Lung microvascular endothelial cell (primary cell): Measurements from ENCODE around the gene KCNA1. TPM values are rescaled to one million over a fixed set of nuclear protein-coding genes. Genes with fewer than 3 reads are reported as not detected.

Source experiments
- DNase-seq, 2 donors: peaks; one replicate each; pipeline versions ENCODE4 v3.0.0 to v3.0.0-alpha.2; 2010; ENCODE audit warnings: low read depth in 2 of 2
- total RNA-seq: library from RNA; depleted of rRNA; stranded (reverse); fragments of >200 nt; gene quantifications from 2 replicates; pipeline ENCODE4 v1.2.1, GENCODE V29; 2014

KCNA1 gene
- total RNA-seq, 1 donor from 2014 or later, result not detected

DNA sequence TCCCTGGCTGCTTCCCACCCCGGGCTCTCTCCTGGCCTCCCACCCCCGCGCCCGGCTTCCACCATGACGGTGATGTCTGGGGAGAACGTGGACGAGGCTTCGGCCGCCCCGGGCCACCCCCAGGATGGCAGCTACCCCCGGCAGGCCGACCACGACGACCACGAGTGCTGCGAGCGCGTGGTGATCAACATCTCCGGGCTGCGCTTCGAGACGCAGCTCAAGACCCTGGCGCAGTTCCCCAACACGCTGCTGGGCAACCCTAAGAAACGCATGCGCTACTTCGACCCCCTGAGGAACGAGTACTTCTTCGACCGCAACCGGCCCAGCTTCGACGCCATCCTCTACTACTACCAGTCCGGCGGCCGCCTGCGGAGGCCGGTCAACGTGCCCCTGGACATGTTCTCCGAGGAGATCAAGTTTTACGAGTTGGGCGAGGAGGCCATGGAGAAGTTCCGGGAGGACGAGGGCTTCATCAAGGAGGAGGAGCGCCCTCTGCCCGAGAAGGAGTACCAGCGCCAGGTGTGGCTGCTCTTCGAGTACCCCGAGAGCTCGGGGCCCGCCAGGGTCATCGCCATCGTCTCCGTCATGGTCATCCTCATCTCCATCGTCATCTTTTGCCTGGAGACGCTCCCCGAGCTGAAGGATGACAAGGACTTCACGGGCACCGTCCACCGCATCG is 1.8 kb downstream of the KCNA1 start:
- no peak for DNase-seq

DNA sequence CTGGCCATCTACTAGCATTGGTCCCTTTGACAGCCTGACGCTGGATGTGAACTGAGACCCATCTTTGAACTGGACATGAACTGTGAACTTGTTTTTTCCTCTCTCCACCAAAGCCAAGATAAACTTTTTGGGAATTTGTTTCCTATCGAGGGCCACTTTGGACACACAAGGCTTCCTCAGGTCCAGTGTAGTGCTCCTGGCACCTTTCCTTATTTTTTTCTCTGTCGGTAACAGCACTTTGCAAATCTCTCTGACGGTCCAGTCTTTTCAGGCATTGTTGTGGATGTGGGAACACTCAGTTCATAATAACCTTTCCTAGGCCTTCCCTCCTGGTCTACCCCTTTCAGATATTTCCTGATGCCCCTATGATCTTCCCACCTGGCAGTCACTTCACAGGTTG is 5.0 kb downstream of the KCNA1 start:
- DNase-seq, result no peak

DNA sequence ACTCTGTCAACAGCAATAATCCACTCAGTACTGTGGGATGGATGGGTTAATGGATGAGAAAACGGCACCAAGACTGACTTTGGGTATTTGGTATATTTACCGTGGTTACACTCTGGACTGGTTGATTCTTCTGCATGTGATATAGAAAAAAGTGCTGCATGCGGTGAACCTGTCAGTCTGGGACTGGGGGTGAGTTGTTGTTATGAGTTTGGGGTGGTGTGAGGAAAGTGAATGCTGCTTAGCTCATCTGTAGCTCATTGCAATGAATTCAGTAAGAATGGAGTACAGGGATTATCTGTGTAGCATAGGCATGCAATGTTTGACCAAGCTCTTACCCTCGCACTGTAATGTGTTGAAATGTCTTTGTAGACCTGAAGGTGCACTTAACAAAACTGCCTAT is 6.0 kb downstream of the KCNA1 start:
- no peak for DNase-seq

DNA sequence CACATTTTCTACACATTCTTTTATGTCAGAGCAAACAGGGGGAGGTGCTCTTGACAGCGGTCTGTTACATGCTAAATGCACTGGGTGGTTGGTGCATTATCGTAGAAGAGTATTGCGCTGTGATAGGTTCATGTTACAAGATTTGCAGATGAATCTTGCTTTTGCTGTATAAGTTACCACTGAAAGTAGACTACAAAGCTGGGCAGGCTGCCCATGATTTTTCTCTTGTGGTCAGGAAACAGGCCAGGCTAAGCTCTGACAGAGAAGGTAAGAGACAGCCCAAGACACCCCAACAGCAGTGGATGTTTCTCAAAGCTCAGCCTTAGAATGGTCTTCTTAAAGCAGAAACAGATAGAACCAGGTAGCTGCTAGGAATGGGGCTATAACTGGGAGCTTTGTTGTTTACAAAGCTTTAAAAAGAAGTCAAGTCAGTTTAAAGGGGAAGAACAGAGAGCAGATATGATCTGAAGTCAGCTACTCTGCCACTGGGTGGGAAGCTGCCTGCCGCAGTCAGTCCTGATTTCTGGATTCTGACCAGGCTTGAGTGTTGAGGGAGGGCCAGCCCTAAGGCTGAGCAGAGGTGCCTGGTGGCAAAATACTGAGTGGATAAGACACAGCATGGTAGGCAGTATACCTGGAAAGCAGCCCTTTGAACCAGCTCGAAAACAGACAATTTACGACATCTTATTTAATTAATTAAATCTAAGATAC is 9.4 kb downstream of the KCNA1 start:
- DNase-seq, result no peak

DNA sequence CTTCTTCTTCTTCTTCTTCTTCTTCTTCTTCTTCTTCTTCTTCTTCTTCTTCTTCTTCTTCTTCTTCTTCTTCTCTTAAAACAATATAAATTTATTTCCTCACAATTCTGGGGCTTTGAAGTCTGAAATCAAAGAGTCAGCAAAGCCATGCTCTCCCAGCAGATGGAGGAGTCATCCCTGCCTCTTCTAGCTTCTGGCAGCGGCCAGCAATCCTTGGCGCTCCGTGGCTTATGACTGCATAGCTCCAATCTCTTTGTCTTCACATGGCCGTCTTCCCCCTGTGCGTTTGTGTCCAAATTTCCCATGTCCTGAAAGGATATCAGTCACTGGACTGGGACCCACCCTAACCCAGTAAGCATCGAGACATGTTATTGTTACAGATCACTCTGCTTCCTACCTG is 22.9 kb downstream of the KCNA1 start:
- no peak for DNase-seq

DNA sequence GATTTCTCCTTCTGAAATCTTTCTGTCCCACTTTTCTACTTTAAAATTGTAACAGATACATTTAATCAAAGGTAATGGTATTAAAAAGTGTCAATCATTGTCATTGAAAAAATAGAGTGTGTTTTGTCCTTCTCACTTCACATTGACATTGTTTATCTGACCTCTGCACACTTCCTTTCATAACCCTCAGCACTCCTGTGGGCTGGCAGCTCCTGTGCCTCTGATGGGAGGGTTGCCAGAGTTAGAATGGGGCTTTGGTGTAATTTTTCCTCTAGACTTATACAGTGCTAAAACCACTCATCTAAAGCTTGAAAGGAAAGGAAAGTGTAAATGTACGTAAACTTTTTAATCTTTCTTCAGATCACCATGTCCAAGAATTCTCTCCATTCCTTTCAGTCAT is 23.7 kb downstream of the KCNA1 start:
- DNase-seq, result peak in 1 of 2 donors; percentile 25

DNA sequence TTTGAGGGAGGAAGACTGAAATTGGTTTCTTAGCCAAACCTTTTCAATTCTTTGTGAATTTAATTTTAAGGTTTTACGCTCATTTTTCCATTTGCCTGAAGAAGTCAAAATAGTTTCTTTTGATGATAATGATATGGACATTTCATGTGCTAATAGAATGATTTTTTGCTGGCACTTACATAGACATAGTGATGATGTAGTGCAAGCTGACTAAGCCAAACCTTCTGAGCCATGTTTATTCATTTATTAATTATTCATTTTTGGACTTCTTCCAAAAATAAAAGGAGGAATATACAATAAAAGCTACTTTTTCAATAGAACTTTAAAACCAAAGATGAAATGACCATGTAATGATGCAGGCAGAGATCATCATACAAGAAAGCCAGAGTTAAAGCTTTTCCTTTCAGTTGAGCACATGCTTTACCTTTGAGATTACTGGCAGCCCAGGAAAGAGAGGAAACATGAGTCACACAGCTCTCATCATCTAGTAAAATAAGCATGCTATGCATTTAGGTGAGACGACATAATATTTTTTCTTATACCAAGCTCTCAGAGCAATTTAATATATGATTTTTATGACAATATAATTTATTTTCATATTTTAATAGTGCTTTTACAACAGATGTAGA is 24.8 kb downstream of the KCNA1 start:
- DNase-seq, result peak; percentile 44 to 47

DNA sequence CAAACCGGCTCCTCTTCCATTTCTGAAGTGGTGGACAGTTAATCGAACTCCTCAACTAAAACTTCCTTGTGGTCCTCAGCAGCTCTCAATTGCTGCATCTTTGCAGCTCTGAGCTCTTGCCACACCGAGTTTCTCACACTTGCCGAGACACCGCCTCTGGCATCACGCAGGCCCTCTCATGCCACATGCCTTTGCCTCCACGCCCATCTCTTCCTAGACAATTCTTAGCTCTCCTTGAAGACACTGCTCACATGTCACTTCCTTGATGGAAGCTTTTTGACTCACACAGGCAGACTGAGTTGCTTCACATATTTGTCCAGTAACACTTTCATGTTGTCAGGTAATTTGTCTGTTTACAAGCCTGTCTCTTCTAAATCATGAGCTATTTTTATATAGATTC is 29.2 kb downstream of the KCNA1 start:
- no peak for DNase-seq

DNA sequence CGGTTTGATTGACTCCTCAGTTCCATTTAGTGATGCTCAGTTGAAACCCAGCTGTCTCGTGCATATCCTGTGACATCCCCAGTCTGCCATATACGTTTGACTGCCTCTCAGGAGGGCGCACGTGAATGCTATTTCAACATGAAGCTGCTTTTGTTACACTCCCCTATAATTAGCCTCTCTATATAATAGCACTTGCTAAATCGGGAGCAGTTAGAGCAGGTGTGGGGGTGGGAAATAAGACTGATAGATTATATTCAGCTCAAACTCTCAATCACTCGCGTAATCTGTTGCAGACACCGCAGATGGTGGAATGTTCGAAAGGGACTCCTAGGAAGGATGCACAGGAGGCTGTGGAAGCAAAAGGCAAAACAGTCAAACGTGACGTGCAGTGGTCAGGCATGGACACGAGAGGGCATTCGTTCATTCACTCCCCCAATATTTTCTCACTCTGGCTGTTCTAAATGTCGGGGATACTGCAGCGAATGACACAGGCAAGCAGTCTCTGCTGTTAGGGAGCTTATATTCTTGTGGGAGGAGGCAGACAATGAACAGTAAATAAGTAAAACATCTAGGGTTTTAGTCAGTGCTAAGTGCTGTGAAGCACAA is 29.8 kb downstream of the KCNA1 start:
- no peak for DNase-seq

DNA sequence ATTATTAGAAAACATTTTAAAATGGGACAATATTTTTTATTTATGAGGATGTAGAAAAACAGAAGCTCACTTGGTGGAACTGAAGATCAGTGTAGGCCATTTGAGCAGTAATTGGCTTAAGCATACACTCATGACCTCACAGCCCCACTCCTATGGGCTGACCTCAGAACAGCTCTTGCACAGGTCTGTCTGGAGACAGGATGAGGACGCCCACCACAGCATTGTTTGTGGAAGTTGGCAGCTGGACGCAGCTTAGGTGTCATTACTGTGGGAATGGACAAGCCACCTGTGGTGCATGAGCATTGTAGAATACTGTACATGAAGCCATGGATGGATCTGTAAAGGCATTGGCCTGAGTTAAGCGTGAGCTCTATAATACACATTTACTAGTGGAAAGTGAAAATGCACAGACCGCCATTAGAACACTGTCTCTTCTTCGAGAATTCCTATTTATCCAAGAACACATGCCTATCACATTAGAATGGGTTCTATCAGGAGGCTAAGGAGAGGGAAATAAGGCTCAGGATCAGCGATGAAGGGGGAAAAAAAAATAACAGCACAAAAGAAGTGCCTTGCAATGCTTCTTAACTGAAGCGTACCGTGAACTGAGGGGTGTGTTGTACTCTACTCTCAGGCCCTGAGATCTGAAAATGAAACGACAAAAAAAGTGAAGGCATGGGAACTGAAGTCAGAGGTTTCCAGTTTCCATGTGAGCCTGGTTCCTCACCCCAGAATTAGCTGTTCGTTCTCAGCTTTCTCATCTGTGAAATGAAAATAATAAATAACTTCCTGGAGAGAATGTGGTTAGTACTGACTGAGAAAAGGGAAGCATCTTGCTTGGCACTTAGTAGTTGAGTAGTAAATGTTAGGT is 33.6 kb downstream of the KCNA1 start:
- DNase-seq, result no peak

DNA sequence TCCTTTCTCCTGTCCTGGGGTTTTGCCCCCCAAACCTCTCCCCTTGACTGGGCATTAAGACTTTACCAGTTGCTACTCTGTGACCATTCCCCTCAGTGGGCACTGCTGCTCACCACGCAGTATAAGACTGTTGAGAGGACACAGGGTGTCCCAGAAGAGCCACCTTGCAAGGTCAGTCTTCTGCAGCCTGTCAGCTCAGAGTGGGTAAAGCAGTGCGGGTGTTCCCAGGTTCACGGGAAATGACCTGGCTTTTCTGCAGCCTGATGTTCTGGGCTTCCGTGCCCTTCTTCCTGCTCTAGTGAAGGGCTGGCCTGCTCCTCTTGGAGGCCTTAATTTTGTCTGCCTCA is 34.2 kb downstream of the KCNA1 start:
- DNase-seq, result no peak

DNA sequence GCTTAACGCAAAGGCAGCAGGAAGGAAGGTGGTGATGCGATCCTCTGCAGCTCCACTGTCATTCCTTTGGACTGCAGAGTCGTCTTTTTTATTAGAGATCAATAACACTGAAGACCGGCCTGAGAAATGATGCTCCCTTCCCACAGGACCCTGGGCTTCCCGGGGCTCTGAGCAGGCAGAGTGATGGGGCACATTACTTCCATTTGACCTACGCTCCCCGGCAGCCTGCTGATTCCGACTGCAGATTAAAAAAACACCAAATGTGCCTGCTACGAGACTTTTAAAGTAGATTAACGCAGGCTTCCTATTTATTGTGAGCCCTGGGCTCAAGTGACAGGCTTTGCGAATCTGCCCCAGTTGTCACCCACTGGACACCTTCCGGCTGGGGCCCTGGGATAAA is 37.5 kb downstream of the KCNA1 start:
- DNase-seq, result no peak

DNA sequence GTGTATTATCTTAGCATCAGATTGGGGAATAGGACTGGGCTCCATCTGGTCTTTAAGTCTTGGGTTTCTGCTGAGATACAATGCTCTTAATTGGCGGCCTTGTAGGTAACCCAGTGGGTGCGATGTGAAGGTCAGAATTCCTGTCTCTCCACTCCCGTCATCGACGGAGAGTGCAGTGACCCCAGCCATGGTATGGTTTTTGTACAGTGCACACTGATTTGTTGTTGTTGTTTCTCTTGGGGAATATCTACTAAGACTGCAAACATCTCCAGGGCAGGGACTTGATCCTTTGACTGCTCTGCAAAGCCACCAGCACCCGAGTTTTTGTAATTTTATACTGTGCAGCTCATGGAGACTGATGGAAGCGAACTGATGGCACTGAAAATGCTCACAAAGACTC is 41.4 kb downstream of the KCNA1 start:
- no peak for DNase-seq

DNA sequence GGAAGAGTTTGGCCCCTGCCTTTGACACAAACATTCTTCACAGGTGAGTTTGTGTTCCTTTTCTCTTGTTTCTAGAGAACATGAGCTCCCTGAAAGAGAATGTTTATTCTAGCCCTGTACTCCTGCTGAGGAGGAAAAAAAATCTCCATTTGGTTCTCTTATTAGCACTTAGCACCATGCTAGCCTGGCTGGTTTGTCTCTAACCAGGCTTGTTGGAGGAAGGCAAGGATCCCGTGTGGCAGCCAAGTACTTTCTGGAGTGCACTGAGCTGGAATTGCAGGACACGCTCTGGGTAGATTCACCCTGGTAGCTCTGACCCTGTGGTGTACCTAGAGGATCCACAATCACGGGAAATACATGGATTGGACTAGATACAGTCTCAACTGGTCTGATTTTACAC is 41.9 kb downstream of the KCNA1 start:
- no peak for DNase-seq

DNA sequence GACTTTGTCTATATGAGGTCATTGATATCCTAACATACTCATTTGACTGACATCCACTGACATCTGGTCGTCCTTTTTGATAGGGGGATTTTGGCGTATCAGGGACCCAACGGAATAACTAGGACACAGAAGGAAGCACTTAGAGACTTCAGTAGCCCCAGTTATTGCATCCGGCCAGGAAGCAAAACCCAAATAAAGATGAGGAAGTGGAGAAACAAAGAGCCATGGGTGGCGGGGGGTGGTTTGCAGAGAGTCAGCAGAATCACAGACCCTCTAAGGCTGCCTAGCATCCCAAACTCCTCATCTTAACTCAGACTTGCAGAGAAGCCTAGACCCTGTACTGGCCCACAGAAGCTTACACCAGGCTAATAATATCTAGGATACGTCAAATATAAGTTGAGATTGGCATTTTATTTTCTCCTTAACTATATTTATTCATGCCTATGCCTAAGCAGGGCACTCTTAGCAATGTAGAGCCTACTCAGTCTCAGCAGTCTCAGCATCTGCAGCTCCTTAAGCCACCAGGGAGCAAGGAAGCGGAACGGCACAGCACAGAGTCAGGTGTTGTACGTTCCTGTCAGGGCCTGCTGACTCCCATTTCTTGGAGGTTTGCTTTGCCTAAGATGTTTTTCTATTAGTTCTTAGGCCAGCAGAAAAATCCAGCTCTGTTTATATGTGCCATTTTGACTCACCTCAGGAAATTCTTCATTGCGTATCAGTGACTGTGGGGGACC is 45.1 kb downstream of the KCNA1 start:
- DNase-seq, result no peak

DNA sequence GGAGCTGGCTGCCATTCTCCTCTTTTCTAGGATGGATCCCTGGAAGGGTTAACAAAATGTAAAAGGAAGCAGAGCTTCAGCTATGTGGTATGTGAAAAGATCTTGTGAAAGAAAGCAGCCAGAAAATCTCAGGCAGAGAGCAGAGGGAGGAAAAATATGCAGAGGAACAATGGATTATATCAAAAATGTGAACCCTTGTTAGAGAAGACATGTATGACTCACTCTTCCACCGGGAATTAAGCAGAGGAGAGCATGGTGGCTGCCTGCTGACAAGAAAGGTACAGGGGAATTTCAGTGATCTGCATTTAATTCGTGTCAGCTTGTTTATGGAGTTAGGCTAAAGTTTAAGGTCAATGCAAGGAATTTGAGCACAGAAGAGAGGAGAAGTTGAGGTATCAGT is 46.3 kb downstream of the KCNA1 start:
- DNase-seq, result no peak

DNA sequence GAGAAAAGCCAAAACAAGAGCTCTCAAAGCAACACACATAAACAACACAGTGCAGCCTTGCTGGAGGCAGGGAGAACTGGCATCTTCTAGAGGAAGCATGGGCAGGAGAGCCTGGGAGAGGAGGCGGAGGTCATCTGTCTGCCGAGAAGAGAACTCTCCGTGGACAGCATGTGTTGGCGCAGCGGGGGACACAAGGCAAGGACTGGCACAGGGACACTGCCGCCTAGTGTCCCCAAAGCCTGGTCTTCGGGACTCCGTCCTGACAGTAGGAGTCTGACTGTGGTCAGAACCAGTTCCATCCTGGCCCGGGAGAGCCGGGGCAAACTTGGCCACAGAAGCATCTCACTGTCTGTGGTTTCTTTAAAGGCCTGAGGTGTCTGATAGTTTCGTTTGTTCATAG is 47.3 kb downstream of the KCNA1 start:
- no peak for DNase-seq

DNA sequence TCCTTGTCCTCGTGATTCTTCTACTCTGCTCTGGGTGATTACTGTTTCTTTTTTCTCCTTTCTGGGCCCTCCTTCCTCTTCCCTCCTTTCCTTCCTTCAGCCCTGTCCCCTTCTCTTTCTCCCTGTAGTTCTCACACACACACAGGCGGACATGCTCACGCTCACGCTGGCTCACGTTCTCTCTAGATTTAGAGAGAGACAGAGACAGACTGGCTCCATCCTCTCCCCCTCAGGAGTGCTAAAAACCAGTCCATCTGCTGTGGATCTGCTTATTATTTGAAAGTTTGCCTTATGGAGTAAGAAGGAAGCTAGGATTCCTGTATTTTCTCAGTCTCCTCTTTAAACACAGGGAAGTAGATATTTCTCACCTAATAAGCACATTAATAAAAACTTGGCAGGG is 48.1 kb downstream of the KCNA1 start:
- DNase-seq, result no peak

DNA sequence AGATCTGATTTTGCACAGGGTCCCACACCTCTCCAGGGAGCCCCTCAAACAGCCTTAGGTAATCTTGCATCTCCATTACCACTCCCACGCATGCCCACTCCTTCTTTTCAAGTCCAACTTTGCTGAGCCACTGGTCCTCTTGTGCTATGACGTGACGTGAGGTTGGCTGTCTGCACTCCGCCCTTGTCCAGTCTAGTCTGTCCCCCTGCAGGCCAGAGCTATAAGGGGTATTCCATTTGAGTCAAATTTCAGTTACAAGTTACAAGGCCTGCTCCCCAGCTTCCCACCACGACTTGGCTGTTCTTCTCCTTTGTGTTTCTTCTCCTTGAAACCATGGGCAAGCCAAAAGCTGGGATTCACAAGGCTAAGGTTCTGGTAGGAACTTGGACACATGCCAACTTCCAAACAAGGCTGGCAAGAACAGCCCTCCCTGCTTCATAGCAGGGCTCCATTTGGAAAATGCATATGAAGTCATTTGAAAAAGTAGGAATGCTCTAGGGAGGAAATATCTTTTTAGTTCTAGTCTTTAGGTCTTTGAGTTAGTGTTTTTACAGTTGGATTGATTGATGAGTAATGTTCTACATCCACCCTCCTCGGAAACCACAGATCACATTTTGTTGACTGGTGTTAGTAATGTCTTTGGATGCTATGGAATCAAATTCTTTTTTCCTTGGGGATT is 49.1 kb downstream of the KCNA1 start:
- no peak for DNase-seq

DNA sequence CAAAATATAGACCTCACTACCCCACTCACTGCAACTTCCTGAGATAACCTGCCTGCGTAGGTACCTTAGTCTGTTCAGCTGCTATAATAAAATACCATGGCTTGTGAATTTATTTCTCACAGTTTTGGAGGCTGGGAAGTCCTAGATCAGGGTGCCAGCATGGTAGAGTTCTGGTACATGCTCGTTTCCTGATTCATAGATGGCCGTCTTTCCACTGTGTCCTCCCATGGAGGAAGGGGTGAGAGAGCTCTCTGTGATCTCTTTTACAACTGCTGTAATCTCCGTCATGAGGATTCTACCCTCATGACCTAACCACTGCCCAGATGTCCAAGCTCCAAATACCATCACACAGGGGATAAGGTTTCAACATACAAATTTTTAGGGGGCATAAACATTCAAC is 49.7 kb downstream of the KCNA1 start:
- no peak for DNase-seq
